KMS-11 (cell line): ENCODE measurements around the gene TAS1R3.

ENCODE experiments used
- H2AFZ ChIP-seq: fragments of 200-600 bp; sonication (generic); 2 replicates; pipeline ENCODE4 v1.6.1; 2016; ENCODE audit warnings: antibody characterized with exemption, mixed run types, low read depth
- H3K27ac ChIP-seq: fragments of 200-600 bp; sonication (generic); 2 replicates; pipeline ENCODE4 v1.6.1; 2016; ENCODE audit warnings: mild to moderate bottlenecking, mixed run types
- H3K27me3 ChIP-seq: fragments of 200-600 bp; sonication (generic); 2 replicates; pipeline ENCODE4 v1.6.1; 2017; ENCODE audit warnings: mild to moderate bottlenecking, low read depth, mixed run types, moderate library complexity; ENCODE audit not compliant: insufficient read depth
- H3K36me3 ChIP-seq: fragments of 200-600 bp; sonication (generic); 2 replicates; pipeline ENCODE4 v1.6.1; 2017; ENCODE audit warnings: mild to moderate bottlenecking, mixed run types; ENCODE audit not compliant: insufficient read depth
- H3K4me1 ChIP-seq: fragments of 200-600 bp; sonication (generic); 2 replicates; pipeline ENCODE4 v1.6.1; 2016; ENCODE audit warnings: mild to moderate bottlenecking, low read depth, mixed run types; ENCODE audit not compliant: poor library complexity, severe bottlenecking
- H3K4me2 ChIP-seq: fragments of 200-600 bp; sonication (generic); 2 replicates; pipeline ENCODE4 v1.7.0; 2016; ENCODE audit warnings: mild to moderate bottlenecking, mixed run types
- H3K4me3 ChIP-seq: fragments of 200-600 bp; sonication (generic); IDR thresholded peaks from 2 replicates; pipeline ENCODE4 v1.6.1; 2017; ENCODE audit warnings: low read depth, low read length, mixed read lengths; ENCODE audit not compliant: insufficient read depth
- H3K79me2 ChIP-seq: fragments of 200-600 bp; sonication (generic); 2 replicates; pipeline ENCODE4 v1.6.1; 2016; ENCODE audit warnings: low read depth, mixed run types; ENCODE audit not compliant: insufficient read depth
- H3K9ac ChIP-seq: fragments of 200-600 bp; sonication (generic); 2 replicates; pipeline ENCODE4 v1.6.1; 2016; ENCODE audit warnings: mild to moderate bottlenecking, mixed run types
- H4K20me1 ChIP-seq: fragments of 200-600 bp; sonication (generic); 2 replicates; pipeline ENCODE4 v1.6.1; 2016; ENCODE audit warnings: mild to moderate bottlenecking, mixed run types; ENCODE audit not compliant: insufficient read depth
- CTCF ChIP-seq: fragments of 200-600 bp; sonication (generic); conservative IDR thresholded peaks from 2 replicates; pipeline ENCODE4 v1.6.1; 2017; ENCODE audit warnings: low read depth, mild to moderate bottlenecking, antibody characterized with exemption, low read length, moderate library complexity, mixed read lengths

Gene TAS1R3

GRCh38 chr1:1311107-1312104, 19.7 kb upstream of the TAS1R3 start:
- no peaks in the 10 kb centered on the region for H3K27me3 ChIP-seq
- no peaks in the 10 kb centered on the region for H3K36me3 ChIP-seq
- H3K4me3 ChIP-seq = no peak overlapping the region
- H3K9ac ChIP-seq = no peak overlapping the region
- peaks cover 22% of the 10 kb centered on the region for H3K79me2 ChIP-seq
- no peaks in the 10 kb centered on the region for H3K4me1 ChIP-seq
- no peak overlapping the region for H3K27ac ChIP-seq
- H3K4me2 ChIP-seq = no peak overlapping the region
- no peak overlapping the region for H2AFZ ChIP-seq
- no peak for TF ChIP-seq CTCF
- no peaks in the 10 kb centered on the region for H4K20me1 ChIP-seq

GRCh38 chr1:1312450-1313314, 18.4 kb upstream of the TAS1R3 start:
- peaks cover 12% of the 10 kb centered on the region; the same call in 1 of the 2 replicates for H3K79me2 ChIP-seq
- H3K4me1 ChIP-seq = no peaks in the 10 kb centered on the region

GRCh38 chr1:1313500-1314236, 17.4 kb upstream of the TAS1R3 start:
- Histone ChIP-seq H3K9ac (no peak overlapping the region), H3K36me3 (no peaks in the 10 kb centered on the region; the same call in 1 of the 2 replicates), H4K20me1 (no peaks in the 10 kb centered on the region), H2AFZ (no peak overlapping the region), H3K27me3 (no peaks in the 10 kb centered on the region), H3K27ac (no peak overlapping the region), H3K4me3 (no peak overlapping the region), H3K79me2 (peaks cover 12% of the 10 kb centered on the region; the same call in 1 of the 2 replicates), H3K4me2 (no peak overlapping the region), H3K4me1 (no peaks in the 10 kb centered on the region)
- no peak for TF ChIP-seq CTCF

More at GRCh38 chr1:1312450-1313314, 18.4 kb upstream of the TAS1R3 start:
- no peak for TF ChIP-seq CTCF
- no peaks in the 10 kb centered on the region; the same call in 1 of the 2 replicates for H3K36me3 ChIP-seq
- H2AFZ ChIP-seq = no peak overlapping the region
- H4K20me1 ChIP-seq = no peaks in the 10 kb centered on the region
- H3K9ac ChIP-seq = no peak overlapping the region
- no peaks in the 10 kb centered on the region for H3K27me3 ChIP-seq
- no peak overlapping the region for H3K4me3 ChIP-seq
- H3K27ac ChIP-seq = no peak overlapping the region
- H3K4me2 ChIP-seq = no peak overlapping the region

GRCh38 chr1:1314237-1314586, 16.9 kb upstream of the TAS1R3 start:
- Histone ChIP-seq H3K4me2 (no peak overlapping the region), H3K4me3 (no peak overlapping the region), H3K79me2 (peaks cover 12% of the 10 kb centered on the region; the same call in 1 of the 2 replicates), H3K36me3 (no peaks in the 10 kb centered on the region; the same call in 1 of the 2 replicates), H3K27ac (no peak overlapping the region), H2AFZ (no peak overlapping the region), H4K20me1 (no peaks in the 10 kb centered on the region), H3K4me1 (no peaks in the 10 kb centered on the region), H3K27me3 (no peaks in the 10 kb centered on the region), H3K9ac (no peak overlapping the region)
- no peak for TF ChIP-seq CTCF
